Subcutaneous adipose tissue (tissue), 4 donors: ENCODE measurements around the gene KLF7. TPM values are rescaled to one million over a fixed set of nuclear protein-coding genes. Genes with fewer than 3 reads are reported as not detected.

ENCODE experiments used
- CTCF ChIP-seq: fragments of 450-650 bp; IDR thresholded peaks from one replicate; pipeline ENCODE4 v1.5.1; 2016; ENCODE audit warnings: low read depth, mild to moderate bottlenecking, control low read depth, antibody characterized with exemption, moderate library complexity
- total RNA-seq, 4 donors: library from RNA; depleted of rRNA; stranded (reverse); fragments of >200 nt; gene quantifications; one replicate each; pipeline ENCODE4 v1.1.0, GENCODE V29; 2016

KLF7 gene
- 10 to 100 TPM; 25.7 to 34.1 (median 28.7) TPM for total RNA-seq

- TF ChIP-seq CTCF: no peak
These were observed at the start of gene KLF7 for GRCh38 chr2:207165121-207166038. TSS of gene KLF7 (minus strand) at chr2:207165948. CDS start at chr2:207165568, 380 bp downstream.

- TF ChIP-seq CTCF: no peak
These were observed 49.6 kb upstream of the KLF7 start for GRCh38 chr2:207215308-207215707.

- no peak for TF ChIP-seq CTCF
These were observed 48.7 kb upstream of the KLF7 start for GRCh38 chr2:207214446-207214845.

GRCh38 chr2:207206011-207206410, 40.3 kb upstream of the KLF7 start:
- TF ChIP-seq CTCF: no peak

- TF ChIP-seq CTCF: no peak
These were observed 39.6 kb upstream of the KLF7 start for GRCh38 chr2:207205173-207205957.

GRCh38 chr2:207203056-207203455, 37.3 kb upstream of the KLF7 start:
- TF ChIP-seq CTCF: no peak

- no peak for TF ChIP-seq CTCF
These were observed 36.9 kb upstream of the KLF7 start for GRCh38 chr2:207202645-207203044.
